Panc1 (cell line): ENCODE data around the gene IQSEC1.

Experiments
- POLR2AphosphoS5 ChIP-seq: IDR thresholded peaks from 2 replicates; pipeline ENCODE4 v1.6.1; 2012; ENCODE audit warnings: mild to moderate bottlenecking, low read depth, low read length, moderate library complexity
- TCF7L2 ChIP-seq: IDR thresholded peaks from 2 replicates; pipeline ENCODE4 v1.6.1; 2011; ENCODE audit warnings: mild to moderate bottlenecking, low read depth, low read length, inconsistent platforms
- TF ChIP-seq, protein P1 (sequence below): fragments of 450-650 bp; IDR thresholded peaks from 2 replicates; pipeline ENCODE4 v1.5.1; 2017; ENCODE audit warnings: mild to moderate bottlenecking

DNA sequence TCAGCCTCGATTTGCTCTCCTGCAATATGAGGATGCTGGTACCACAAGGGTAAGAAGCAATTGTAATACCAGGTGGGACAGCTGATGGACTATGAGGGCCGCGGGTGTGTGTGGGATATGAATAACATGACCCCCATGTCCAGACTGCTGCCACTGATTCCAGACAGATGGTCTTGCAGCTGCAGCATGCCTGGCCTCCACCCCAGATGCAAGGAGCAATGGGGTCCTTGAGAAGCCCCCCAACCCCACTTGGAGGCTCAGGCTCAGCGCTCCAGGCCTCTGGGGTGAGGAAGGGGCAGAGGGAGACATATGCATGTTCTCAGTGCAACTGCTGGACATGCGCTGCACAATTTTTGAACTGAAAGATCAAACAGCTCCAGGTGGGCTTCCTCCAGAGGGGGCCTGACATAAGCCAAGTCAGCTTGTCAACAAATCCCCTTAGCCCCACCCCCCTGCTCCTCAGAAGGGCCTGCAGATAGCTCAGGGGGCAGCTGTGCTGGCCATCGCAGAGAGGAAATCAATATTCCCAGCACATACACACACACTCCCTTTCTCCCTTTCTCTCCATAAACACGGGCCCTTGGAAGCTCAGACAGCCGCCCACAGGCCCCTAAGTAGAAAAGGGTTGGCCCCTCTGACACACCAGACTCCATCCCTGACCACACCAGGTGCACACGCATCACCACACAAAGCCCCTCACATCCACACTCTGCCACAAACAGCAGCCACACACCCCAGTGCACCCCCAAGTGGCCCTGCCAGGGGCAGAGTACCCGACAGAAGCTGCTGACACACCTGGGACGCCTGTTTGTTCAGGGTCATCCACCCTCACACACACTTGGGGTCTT lies 107.0 kb downstream of the IQSEC1 start:
- TF ChIP-seq, protein P1, sequence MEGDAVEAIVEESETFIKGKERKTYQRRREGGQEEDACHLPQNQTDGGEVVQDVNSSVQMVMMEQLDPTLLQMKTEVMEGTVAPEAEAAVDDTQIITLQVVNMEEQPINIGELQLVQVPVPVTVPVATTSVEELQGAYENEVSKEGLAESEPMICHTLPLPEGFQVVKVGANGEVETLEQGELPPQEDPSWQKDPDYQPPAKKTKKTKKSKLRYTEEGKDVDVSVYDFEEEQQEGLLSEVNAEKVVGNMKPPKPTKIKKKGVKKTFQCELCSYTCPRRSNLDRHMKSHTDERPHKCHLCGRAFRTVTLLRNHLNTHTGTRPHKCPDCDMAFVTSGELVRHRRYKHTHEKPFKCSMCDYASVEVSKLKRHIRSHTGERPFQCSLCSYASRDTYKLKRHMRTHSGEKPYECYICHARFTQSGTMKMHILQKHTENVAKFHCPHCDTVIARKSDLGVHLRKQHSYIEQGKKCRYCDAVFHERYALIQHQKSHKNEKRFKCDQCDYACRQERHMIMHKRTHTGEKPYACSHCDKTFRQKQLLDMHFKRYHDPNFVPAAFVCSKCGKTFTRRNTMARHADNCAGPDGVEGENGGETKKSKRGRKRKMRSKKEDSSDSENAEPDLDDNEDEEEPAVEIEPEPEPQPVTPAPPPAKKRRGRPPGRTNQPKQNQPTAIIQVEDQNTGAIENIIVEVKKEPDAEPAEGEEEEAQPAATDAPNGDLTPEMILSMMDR = no peak
- TF ChIP-seq POLR2AphosphoS5 (no peak), TCF7L2 (no peak)
